ENCODE measurements around the gene TSPYL2. TPM values are rescaled to one million over a fixed set of nuclear protein-coding genes. Genes with fewer than 3 reads are reported as not detected.

The TSPYL2 gene
- total RNA-seq, 1 experiment from 2014 or later: 12.5 TPM

GRCh38 chrX:53125506-53125905 lies 43.3 kb downstream of the TSPYL2 start:
- DNase-seq (ENCODE audit: low read depth): no peak

- DNase-seq (ENCODE audit: low read depth): no peak
Observed at GRCh38 chrX:53126377-53126776, 44.2 kb downstream of the TSPYL2 start.

- no peak for DNase-seq (ENCODE audit: low read depth)
Observed at GRCh38 chrX:53128097-53128749, 46.1 kb downstream of the TSPYL2 start.

DNA sequence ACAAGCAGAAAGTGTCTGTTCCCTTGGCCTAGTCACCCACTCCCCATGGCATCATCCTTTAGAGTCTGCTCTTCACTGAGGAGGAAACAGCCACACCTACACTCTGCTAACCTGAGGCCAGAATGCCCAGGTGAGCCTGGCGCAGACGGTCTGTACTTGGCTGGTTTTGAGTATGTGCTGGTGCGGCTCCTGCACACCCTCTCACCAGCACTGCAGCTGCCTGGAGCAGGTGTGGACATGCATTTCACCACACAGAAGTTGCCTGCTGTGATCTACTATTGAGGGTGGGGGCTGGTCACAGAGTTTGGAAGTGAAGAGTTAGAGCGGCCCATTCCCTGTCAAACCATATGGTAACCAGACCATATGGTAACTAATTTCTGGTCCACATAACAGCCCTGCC lies 51.2 kb downstream of the TSPYL2 start:
- no peak for DNase-seq (ENCODE audit: low read depth)

DNA sequence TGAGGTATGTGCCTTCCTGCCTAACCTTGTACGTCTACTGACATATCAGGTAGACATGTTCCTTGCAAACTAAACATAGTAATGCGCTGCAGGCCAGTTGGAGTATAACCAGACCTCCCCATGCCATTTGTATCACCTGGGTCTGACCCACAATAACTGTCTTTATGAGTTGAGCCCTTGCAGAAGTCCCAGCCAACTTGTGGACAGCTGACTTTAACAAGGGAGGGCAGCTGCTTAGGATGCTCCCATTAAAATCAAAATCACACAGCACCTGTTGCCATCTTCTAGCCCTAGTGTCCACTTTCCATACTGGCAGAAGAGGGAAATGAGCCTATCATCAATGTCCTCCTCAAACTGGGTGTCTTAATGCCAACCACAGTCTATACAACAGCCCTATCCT lies 53.4 kb downstream of the TSPYL2 start:
- no peak for DNase-seq (ENCODE audit: low read depth)

Other genes with a start within 250 kb of the TSPYL2 start
- gene XAGE3, start 214.3 kb upstream of the TSPYL2 start, total RNA-seq (2014; rRNA removed; shearing (Covaris generic)): not detected in 2 replicates
- 3.5 and 7.9 TPM in 2 replicates for gene FAM156B, start 185.0 kb upstream of the TSPYL2 start, total RNA-seq (2014; rRNA removed; shearing (Covaris generic))
- 6.6 and 21.7 TPM in 2 replicates for gene FAM156A, start 123.8 kb upstream of the TSPYL2 start, total RNA-seq (2014; rRNA removed; shearing (Covaris generic))
- gene GPR173, start 33.6 kb upstream of the TSPYL2 start, total RNA-seq (2014; rRNA removed; shearing (Covaris generic)): 0.24 and 1.2 TPM in 2 replicates
- 1.5 and 3.2 TPM in 2 replicates for gene KANTR, start 11.8 kb downstream of the TSPYL2 start, total RNA-seq (2014; rRNA removed; shearing (Covaris generic))
- 44.1 and 55.8 TPM in 2 replicates for gene KDM5C, start 142.8 kb downstream of the TSPYL2 start, total RNA-seq (2014; rRNA removed; shearing (Covaris generic))
- gene IQSEC2, start 199.2 kb downstream of the TSPYL2 start, total RNA-seq (2014; rRNA removed; shearing (Covaris generic)): 1.8 and 4.1 TPM in 2 replicates